HG03159 (cell line): ENCODE measurements around the gene SCFD2.

Source experiments
- ATAC-seq: cut with Tn5 transposase; IDR thresholded peaks from one replicate; pipeline ENCODE4 v1.9.1; 2021; ENCODE audit warnings: mild to moderate bottlenecking, moderate library complexity; ENCODE audit not compliant: unreplicated experiment

SCFD2 gene

DNA sequence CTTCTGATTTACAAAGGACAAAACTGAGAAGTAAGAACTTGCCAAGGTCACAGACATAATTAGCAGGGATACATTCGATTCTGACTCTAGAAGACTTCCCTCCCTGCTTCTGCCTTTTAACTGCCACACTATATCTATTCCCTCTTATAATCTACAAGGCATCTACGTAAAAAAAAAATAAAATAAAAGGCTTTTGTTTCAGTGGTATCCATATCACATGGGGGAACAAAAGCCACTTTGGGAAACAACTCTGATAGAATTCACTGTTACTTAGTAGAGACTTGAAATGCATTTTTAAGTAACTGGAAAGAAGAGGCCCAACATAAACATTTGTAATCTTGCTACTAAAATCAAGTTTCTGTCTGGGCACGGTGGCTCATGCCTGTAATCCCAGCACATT, 247.2 kb downstream of the SCFD2 start:
- no peak for ATAC-seq

DNA sequence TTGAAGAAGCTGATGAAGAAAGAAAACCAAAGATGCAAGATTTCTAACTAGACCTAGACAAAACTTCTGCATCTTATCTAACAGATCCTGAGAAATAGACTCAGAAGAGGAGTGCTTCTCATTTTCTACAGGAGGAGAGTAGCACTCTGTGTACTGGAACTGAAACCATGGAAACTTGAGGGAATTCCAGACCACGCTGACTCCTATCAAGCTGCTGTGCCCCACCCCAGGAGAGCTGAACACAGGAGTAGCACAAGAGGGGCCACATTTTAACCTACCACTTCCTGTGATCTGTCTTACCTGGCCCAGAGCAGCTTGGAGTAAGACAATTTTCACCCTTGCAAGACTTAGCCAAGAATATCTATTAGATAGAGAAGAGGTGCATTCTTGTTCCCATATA, 248.9 kb downstream of the SCFD2 start:
- ATAC-seq: no peak

DNA sequence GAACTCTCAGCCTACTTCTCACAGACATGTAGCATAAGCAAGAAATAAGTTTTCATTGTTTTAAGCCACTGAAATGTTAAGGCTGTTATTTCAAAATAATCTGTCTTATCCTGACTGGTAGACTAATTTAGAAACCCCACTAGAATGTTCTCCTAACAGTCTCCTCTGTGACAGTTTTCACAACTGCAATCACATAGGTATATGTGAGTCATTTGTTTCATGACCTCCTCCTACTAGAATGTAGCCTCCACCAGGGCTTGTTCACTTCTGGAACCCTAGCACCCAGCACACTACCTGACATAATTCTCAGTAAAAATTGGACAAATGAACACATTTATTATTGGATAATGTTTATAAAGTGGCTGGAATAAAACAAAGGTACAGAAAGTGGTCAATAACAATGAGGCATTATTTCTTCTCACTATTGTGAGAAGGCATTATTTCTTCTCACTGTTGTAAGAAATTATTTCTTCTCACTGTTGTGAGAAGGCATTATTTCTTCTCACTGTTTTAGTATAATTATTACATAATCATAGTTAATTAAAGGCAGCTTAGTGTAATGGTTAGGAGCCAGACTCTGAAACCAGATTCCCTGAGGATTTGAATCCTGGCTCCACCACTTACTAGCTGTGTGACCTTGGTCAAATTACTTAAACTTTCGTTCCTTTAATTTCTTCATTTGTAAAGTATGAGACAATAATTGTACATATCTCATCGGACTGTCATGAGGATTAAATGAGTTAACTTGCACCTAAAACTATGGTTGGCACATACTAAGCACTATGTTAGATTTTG, 252.2 kb downstream of the SCFD2 start:
- ATAC-seq: no peak

DNA sequence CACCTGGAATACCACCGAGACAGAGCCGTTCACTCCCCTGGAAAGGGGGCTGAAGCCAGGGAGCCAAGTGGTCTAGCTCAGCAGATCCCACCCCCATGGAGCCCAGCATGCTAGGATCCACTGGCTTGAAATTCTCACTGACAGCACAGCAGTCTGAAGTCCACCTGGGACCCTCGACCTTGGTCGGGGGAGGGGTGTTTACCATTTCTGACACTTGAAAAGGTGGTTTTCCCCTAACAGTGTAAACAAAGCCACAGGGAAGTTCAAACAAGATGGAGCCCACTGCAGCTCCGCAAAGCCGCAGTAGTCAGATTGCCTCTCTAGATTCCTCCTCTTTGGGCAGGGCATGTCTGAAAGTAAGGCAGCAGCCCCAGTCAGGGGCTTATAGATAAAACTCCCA, 260.5 kb downstream of the SCFD2 start:
- ATAC-seq: no peak

DNA sequence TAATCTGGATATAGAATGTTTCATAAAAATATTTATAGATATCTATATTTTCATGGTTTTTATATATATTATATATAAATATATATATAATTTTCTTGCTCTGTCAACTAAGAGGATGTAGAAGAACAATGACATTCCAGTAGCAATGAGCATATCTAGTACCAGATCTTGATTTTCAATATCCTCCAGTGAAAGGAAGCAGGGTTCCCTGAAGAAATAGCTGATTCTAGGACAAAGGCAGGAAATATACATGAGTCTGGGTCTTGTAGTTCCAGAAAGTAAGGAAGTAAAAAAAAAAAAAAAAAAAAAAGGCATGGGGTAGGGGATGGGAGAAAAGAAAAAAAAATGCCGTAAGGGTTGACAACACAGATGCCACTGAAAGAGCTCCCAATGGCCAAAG, 262.4 kb downstream of the SCFD2 start:
- no peak for ATAC-seq

DNA sequence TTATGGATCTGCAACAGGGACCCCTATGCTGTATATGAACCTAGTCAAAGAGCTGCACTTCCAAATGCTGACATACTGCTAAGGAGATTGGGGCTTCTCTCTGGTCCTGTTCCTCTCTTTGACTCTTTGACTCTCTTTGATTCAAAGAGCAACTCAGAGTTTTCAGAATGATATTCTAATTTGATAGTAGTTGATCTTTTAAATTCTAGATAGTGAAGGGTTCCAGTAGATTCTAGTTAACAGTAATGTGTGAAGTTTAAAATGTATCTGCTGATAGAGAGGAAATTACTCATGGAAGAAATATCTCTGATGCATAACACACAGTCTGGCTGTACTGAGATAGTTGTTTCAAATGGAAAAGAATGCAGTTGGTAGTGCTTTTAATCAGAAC, 264.7 kb downstream of the SCFD2 start:
- no peak for ATAC-seq

DNA sequence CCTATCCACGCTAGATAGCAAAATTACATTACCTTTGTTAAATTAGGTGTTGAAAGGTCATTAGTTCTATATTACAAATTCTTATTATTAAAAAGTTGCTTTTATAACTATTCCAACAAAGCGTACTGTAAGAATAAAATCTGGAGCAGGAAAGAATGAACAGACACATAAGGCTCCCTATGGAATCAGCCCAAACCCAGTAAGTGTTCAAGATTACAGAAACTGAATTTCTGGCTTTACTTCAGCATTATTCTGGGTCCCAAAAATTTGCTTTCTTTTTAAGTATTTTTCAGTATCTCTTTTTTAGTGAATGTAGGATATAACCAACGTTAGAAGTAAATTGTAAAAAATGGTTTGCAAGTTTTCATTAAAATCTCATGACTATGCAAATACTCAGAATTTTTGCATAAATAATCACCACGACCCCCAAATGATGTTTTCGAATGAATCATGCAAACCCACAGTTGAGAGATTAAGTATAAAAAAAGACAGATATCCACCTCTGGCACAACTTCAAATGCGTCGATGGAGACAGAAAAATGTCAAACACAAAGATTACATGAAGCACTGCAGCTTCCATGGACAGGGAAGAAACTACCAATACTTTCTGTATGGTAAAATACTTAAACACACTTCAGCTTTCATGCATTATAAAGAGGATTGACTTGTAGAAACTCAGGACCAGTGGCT, 265.2 kb downstream of the SCFD2 start:
- no peak for ATAC-seq

DNA sequence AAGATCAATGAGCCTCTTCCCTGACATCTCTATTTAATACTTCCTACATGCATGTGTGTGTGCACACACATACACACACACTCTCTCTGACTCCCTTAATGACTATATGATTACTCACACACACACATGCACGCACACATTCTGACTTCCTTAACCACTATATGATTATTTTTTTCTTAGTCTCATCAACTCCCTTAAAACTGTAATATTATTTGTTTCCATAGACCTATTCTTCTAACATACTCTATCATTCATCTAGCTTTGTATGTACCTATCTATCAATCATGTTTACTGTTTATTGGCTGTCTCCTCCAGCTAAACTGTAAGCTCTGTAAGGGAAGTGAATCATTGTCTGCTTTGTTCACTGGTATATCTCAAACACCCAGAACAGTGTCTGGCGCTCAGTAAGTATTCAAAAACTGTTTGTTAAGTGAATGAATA, 267.2 kb downstream of the SCFD2 start:
- no peak for ATAC-seq

DNA sequence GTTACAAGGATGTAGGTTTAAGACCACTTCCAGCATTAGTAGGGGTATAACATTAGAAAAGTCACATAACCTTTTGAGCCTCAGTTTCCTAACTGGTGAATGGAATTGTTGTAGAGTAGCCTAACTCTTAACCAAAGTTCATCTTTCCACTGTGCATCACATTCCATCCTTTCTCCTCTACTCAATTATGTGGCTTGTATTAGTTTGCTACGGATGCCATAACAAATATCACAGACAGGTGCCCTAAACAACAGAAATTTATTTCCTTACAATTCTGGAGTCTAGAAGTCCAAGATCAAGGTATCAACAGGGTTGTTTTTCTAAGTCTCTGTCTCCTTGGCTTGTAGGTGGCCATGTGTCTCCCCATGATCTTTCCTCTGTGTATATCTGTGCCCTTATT, 271.8 kb downstream of the SCFD2 start:
- no peak for ATAC-seq

DNA sequence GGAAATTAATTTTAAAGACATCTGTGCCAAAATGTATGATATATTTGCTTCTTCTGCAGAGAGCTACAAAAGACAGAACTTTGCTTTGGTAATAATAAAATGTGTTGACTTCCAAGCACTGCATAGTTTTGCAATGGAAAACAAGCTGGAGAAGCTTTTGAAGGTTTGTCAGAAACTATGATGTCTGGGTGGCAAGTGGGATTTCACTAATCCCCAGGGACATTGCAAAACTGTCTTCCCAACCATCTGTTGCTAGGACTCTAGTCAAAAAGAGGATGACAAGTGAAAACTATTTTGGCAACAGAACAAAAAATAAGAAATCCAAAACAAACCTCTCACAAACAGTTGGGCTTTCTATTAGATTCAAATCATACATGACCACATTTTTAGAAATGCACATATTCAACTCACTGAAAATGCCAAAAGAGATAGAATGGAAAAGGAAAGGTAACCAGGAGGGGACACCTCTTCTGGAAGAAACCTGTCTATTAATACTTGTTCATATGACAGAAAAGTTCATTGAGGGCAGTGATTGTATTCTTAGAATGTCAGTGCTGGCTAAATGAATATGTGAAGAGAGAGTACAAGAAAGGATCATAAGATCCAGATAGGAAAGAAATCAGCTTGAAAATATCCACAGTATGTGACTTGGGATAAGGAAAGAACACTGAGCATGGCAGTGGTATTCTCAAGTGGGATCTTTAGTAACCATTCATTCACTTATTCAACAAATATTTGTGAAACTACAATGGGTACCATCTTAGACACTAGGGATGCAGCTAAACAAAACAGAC, 275.7 kb downstream of the SCFD2 start:
- ATAC-seq: no peak

DNA sequence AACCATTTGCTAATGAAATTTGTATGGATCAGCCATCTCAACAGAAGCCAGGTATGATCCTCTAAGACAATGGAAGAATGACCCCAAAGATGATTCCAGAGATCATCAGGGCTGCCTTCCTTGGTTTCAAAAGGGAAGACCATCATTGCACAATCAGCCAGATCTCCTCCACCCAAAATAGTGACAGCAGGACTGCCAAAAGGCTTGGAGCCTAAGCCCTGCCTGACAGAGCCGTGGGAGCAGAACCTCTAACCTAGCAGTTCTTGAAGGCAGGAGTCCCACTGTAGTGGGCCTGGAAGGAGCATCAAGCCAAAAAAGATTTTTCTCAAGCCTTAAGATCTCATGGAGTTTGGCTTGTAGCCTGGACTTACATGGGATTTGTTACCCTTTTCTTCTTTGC, 277.7 kb downstream of the SCFD2 start:
- no peak for ATAC-seq

DNA sequence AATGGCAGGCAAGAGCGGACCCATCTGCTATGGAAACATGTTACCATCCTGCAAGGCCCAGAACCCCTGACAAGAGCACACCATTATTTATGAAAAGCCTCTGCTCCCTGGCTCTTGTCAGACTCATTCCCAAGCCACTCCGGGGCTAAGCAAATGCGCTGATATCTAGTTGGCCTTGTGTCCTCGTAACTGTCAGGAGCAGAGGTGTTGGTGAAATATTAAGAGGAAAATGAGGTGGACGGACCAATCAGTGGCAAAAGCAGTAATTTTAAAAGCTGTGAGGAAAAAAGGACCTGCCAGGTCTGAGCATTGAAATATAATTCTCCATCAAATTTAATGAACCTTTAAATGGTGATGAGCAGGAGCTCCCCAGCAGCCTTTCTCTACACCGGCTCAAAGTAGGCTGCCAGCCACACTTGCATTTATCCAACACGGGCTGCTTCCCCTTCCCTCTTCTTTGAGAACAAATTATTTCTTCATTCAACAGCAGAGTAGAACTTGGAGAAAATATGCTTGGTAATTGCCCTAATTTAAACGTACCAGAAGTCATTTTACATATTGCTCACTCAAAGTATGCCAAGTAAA, 289.4 kb downstream of the SCFD2 start:
- no peak for ATAC-seq

DNA sequence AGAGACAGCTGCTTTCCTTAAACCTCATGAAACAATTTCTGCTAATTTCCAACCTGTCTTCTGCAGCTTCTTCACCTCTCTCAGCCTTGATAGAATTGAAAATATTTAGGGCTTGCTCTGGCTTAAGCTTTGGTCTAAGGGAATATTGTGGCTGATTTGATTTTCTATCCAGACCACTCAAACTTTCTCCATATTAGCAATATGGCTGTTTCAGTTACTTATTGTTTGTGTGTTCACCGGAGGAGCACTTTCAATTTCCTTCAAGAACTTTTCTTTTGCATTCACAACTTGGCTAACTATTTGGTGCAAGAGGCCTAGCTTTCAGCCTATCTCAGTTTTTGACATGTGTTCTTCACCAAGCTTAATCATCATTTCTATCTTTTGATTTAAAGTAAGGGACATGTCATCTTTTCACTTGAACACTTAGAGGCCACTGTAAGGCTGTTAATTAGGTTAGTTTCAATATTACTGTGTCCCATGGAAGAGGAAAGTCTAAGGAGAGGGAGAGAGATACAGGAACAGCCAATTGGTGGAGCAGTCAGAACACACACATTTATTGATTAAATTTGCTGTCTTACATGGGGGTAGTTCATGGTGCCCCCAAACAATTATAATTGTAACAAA, 290.6 kb downstream of the SCFD2 start:
- no peak for ATAC-seq

DNA sequence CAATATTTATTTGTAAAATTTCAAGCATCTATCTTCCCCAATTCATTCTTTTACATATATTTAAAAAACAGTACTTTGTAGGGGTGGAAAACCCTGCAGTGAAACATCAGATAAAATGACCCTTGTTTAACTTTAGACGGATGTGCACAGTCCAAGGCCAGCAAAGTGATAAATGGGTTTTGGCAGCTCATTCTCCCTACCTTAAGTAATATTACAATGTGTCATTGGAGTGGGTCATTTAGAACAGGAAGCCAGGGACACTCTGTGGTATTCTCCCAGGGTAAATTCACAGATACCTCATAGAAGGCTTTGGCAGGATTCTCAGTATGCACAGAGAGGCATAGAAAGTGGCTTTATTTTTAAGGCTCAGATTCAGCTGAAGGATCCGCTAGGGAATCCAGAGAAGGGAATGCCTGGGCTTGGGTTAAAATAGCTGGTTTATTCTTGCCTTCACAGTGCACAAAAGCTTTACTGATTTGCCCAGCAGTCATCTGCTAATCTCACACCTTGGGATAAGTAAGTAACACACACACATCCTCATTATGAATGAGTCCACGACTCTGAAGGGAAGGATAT, 297.0 kb downstream of the SCFD2 start:
- ATAC-seq: no peak

DNA sequence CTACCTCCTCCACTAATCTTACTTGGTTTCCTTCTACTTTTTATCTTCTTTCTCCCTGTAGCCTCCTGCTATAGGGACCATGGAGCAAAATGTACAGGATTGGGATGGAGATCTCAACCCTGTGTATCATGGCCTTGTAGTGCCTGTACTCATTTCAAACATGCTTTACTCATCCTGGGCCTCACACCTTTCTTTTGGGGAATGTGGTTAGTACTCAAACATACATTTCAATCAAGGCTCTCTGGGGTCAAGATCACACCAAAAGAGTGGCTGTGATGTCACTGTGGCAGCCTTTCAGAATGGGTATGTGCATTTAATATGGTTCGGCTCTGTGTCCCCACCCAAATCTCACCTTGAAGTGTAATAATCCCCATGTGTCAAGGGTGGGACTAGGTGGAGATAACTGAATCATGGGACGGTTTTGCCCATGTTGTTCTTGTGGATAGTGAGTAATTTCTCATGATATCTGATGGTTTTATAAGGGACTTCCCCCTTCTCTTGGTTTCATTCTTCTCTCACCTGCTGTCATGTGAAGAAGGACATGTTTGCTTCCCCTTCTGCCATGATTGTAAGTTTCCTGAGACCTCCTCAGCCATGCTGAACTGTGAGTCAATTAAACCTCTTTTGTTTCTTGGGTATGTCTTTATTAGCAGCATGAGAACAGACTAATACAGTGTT, 298.6 kb downstream of the SCFD2 start:
- no peak for ATAC-seq

DNA sequence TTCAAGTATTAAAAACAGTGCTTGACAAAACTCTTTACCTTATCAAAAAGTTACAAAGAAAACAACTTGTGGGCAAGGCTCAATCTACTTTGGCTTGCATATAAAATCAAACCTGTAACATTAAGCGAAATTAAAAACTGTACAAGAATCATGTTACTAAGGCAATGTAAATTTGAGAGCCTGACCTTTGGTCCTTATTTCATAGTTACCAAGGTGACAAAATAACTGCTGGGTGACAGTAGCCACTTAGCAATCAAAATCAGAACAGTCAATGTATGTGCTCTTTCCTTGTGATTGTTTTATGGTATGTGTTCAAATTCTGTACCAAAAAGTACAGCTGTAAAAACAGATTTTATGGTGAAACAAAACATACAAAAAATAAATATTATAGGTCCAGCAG, 299.7 kb downstream of the SCFD2 start:
- ATAC-seq: no peak

DNA sequence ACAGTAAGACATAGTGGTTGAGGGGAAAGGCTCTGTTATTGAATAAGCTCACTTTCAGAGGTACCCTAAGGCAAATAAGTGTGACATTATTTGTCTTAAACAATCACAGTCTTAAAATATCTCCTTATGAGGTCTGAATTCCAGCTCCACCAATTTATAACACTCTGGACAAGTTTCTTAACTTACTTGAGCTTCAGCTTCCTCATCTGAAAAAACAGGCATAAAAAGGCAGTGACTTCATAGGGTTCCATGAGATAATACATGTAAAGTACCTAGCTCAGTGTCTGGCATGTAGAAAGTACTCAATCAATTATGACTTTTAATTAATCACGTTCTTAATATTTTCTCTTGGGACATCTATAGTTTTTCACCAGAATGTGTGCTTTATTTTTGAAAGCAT, 301.3 kb downstream of the SCFD2 start:
- no peak for ATAC-seq

DNA sequence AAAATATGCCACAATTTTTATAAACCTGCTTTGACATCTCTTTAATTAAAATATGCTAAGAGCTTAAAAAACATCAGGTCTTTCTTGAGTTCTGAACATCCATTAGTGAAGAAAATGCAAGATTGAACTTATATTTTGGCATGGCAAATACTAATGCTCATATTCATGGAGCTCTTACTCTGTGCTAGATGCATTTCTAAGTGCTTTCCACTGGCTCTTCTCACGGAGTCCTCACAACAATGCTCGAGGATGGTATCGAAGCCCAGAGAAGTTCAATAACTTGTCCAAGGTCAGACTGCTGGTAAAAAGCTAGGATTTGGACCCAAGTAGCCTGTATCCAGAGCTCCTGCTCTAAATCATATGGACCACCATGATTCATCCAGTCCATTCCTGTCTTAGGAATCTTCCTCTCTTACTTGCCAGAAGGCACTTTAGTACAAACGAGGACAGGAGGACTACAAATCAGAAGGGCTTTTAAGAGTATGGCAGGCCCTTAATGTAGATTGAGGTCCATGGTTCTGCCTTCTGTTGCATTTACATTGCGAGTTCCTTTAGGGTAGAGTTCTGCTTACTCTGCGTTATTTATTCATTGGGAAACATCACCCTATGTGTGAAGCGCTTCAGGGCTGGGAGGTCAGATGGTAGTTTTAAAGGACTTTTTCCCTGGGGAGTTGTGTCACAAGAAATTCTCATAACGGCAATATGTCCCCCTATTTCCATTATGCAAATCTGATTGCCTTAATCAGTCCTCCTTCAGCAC, 304.6 kb downstream of the SCFD2 start:
- ATAC-seq: no peak

DNA sequence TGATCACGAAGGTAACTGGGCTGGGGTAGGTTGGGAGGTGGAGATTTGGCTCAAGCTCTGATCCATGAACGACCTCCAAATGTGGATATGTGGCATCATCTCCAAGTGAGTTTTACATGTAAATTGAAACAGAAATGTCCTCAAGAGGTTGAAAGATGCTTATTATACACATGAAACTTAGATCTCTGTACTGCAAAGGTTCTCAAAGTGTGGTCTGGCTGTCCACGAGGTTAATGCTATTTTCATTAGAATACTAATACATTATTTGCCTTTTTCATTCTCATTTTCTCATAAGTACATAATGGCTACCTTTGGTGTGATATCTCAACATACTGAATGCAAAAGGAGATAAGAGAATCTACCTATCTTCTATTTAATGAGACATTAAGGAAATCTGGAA, 305.6 kb downstream of the SCFD2 start:
- ATAC-seq: no peak
